MCF 10A (cell line): ENCODE measurements around the gene PRDM10. TPM values are rescaled to one million over a fixed set of nuclear protein-coding genes. Genes with fewer than 3 reads are reported as not detected.

Source experiments
- Bru-seq: library from RNA; stranded (reverse); fragments of 400-500 nt; gene quantifications from one replicate; lab custom pipeline; 2021; lab: Mats Ljungman, UMichigan
- BruChase-seq, 2 experiments: library from RNA; stranded (reverse); fragments of 400-500 nt; gene quantifications; one replicate each; lab custom pipeline; 2021; lab: Mats Ljungman, UMichigan
- BruUV-seq: library from RNA; stranded (reverse); fragments of 400-500 nt; replicated peaks from 2 replicates; lab custom pipeline; 2021; lab: Mats Ljungman, UMichigan
- CTCF ChIA-PET: fragments of 300-600 bp; sonication (Branson Sonifier 250); formaldehyde crosslinking; extraction: SDS; loops from one replicate; lab custom pipeline; 2021; ENCODE audit warnings: antibody characterized with exemption, inconsistent platforms; lab: Yijun Ruan, JAX
- POLR2A ChIA-PET: fragments of 300-600, 350-650 bp; sonication (Branson Sonifier 250); formaldehyde crosslinking; extraction: SDS; loops from one replicate; lab custom pipeline; 2020; ENCODE audit warnings: antibody characterized with exemption, inconsistent platforms; lab: Yijun Ruan, JAX
- DNase-seq: peaks from one replicate; pipeline ENCODE4 v3.0.0-alpha.2; 2018; ENCODE audit not compliant: unreplicated experiment
- H3K27ac Mint-ChIP-seq: one replicate; pipeline ENCODE4 v1.8.0; 2022; ENCODE audit warnings: mild to moderate bottlenecking, low read depth, mixed read lengths; ENCODE audit not compliant: unreplicated experiment
- H3K27me3 Mint-ChIP-seq: one replicate; pipeline ENCODE4 v1.8.0; 2022; ENCODE audit warnings: mixed read lengths; ENCODE audit not compliant: insufficient read depth, unreplicated experiment
- H3K36me3 Mint-ChIP-seq: one replicate; pipeline ENCODE4 v1.8.0; 2022; ENCODE audit warnings: mild to moderate bottlenecking, moderate library complexity, mixed read lengths; ENCODE audit not compliant: insufficient read depth, unreplicated experiment
- H3K4me1 Mint-ChIP-seq: one replicate; pipeline ENCODE4 v1.8.0; 2022; ENCODE audit warnings: mixed read lengths; ENCODE audit not compliant: insufficient read depth, unreplicated experiment
- H3K4me3 Mint-ChIP-seq: one replicate; pipeline ENCODE4 v1.8.0; 2022; ENCODE audit warnings: mild to moderate bottlenecking, moderate library complexity, mixed read lengths; ENCODE audit not compliant: unreplicated experiment
- H3K9me3 Mint-ChIP-seq: one replicate; pipeline ENCODE4 v1.8.0; 2022; ENCODE audit warnings: mixed read lengths; ENCODE audit not compliant: unreplicated experiment
- CTCF ChIP-seq: fragments of 200-600 bp; IDR thresholded peaks from one replicate; pipeline ENCODE4 v1.8.0; 2022; ENCODE audit warnings: antibody characterized with exemption, mild to moderate bottlenecking; ENCODE audit not compliant: unreplicated experiment
- intact Hi-C: fragments of 100-400 bp; cut with micrococcal nuclease; formaldehyde crosslinking; loops from 2 replicates; pipeline ENCODE4 v1.14.1; 2022
- long read RNA-seq: library from polyadenylated mRNA; stranded (forward); transcript quantifications from one replicate; pipeline ENCODE4 v2.0.0, GENCODE V29; 2022
- total RNA-seq: library from RNA; stranded (reverse); gene quantifications from 2 replicates; pipeline ENCODE4 v1.2.3, GENCODE V29; 2022

Gene PRDM10
- total RNA-seq (5.1 and 5.6 TPM in 2 replicates), Bru-seq, nascent RNA (percentile 58 among the genes with signal in this experiment), BruChase-seq, experiment 1, labeled RNA remaining after a 6-hour chase (percentile 67 among the genes with signal in this experiment), BruChase-seq, experiment 2, labeled RNA remaining after a 2-hour chase (percentile 62 among the genes with signal in this experiment)
- long read RNA-seq, full-length matches to known transcripts: 2 of 8 reads
- long read RNA-seq, partial matches to known transcripts: 1 of 8 reads
- long read RNA-seq, other reads (novel, unspliced or antisense): 5 of 8 reads

- POLR2A ChIA-PET: interaction anchor here (0.5 to 5.2 kb wide), 27 partner anchors 12 to 308 kb away, joined by 3 to 186 read pairs (median 6); partner anchors contain the start of genes APLP2 and NFRKB
- no peak for TF ChIP-seq CTCF
Measured at GRCh38 chr11:130002352-130002845, at the start of gene PRDM10. Gene PRDM10, minus strand, starts transcription at chr11:130002835. Its CDS starts 41,871 bp downstream, at chr11:129960964.

GRCh38 chr11:130051082-130051481 is 48.4 kb upstream of the PRDM10 start:
- peak; percentile 30 for DNase-seq
- BruUV-seq: no TSS peak
- no peaks in the 10 kb centered on the region for H3K36me3 Mint-ChIP-seq
- no peaks in the 10 kb centered on the region for H3K9me3 Mint-ChIP-seq
- intact Hi-C loops: no loop called here
- CTCF ChIA-PET: interaction anchor here (0.7 to 1.3 kb wide), 4 partner anchors 47 to 74 kb away, joined by 3 to 5 read pairs (median 4); no protein-coding TSS in a partner anchor
- no peak overlapping the region for H3K4me3 Mint-ChIP-seq
- no peaks in the 10 kb centered on the region for H3K27me3 Mint-ChIP-seq
- TF ChIP-seq CTCF: no peak
- POLR2A ChIA-PET: interaction anchor here (0.9 to 1.2 kb wide), 3 partner anchors 10 to 111 kb away, joined by 3 to 4 read pairs (median 3); partner anchors contain the start of gene APLP2
- H3K27ac Mint-ChIP-seq: no peak overlapping the region
- peaks cover 6% of the 10 kb centered on the region for H3K4me1 Mint-ChIP-seq

More at GRCh38 chr11:130002352-130002845, at the start of gene PRDM10:
- peak; percentile 91 for DNase-seq
- Mint-ChIP-seq H3K27ac (peak within 1 kb of the TSS; percentile 100), H3K27me3 (no peaks in the 10 kb centered on the region), H3K36me3 (no peaks in the 10 kb centered on the region), H3K9me3 (no peaks in the 10 kb centered on the region), H3K4me3 (peak within 1 kb of the TSS; percentile 97), H3K4me1 (peaks cover 14% of the 10 kb centered on the region)
- intact Hi-C loops: loop anchor here (1.0 to 5.0 kb wide), 2 partner anchors 79 to 215 kb away; no protein-coding TSS in a partner anchor
- CTCF ChIA-PET: interaction anchor here (0.6 to 4.5 kb wide), 5 partner anchors 69 to 154 kb away, joined by 3 to 24 read pairs (median 12); partner anchors contain the start of gene APLP2
- no TSS peak for BruUV-seq

- BruUV-seq: no TSS peak
- no peak for TF ChIP-seq CTCF
- H3K36me3 Mint-ChIP-seq: no peaks in the 10 kb centered on the region
- H3K4me1 Mint-ChIP-seq: peaks cover 6% of the 10 kb centered on the region
- no peak for DNase-seq
- POLR2A ChIA-PET: interaction anchor here (0.6 to 1.2 kb wide), 3 partner anchors 9 to 21 kb away, joined by 3 read pairs; partner anchors contain the start of gene APLP2
- no peaks in the 10 kb centered on the region for H3K9me3 Mint-ChIP-seq
- no peak overlapping the region for H3K27ac Mint-ChIP-seq
- H3K4me3 Mint-ChIP-seq: no peak overlapping the region
- intact Hi-C loops: no loop called here
- H3K27me3 Mint-ChIP-seq: no peaks in the 10 kb centered on the region
- CTCF ChIA-PET: interaction anchor here (0.7 to 1.3 kb wide), 3 partner anchors 58 to 140 kb away, joined by 3 to 5 read pairs (median 3); no protein-coding TSS in a partner anchor
Measured at GRCh38 chr11:130050257-130050656, 47.6 kb upstream of the PRDM10 start.

GRCh38 chr11:130049328-130049771 is 46.7 kb upstream of the PRDM10 start:
- ChIA-PET CTCF (no interaction called here), POLR2A (interaction anchor here (0.5 kb wide), 1 partner anchor 188 kb away, joined by 4 read pairs; no protein-coding TSS in a partner anchor)
- Mint-ChIP-seq H3K36me3 (no peaks in the 10 kb centered on the region), H3K27me3 (no peaks in the 10 kb centered on the region), H3K9me3 (no peaks in the 10 kb centered on the region), H3K4me1 (peaks cover 6% of the 10 kb centered on the region), H3K27ac (no peak overlapping the region), H3K4me3 (no peak overlapping the region)
- TF ChIP-seq CTCF: no peak
- DNase-seq: no peak
- intact Hi-C loops: no loop called here
- BruUV-seq: no TSS peak
